ENCODE measurements around the gene POLR1B.
"Not testable (repeated sequence)": the region's sequence is repeated elsewhere in the genome, so short reads cannot be mapped to it uniquely, and the experiment has no call there.

Gene POLR1B

DNA sequence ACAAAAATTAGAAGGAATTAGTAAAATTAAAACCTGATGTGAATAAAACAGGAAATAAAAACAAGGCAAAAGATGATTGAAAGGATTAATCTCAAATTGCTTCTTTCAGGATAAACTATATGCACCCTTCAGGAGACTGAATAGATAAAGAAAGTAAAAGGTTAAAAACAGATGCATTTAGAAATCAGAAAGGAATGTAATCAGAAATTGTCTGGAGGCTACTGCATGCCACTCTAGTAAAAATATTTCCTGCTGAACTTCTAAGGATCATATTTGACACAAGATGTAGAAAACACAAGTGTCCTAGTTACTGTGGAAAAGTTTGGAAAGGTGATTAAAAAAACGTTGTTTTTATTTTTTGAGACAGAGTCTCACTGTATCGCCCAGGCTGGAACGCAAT lies 58.4 kb downstream of the POLR1B start:
- no peak for DNase-seq

GRCh38 chr2:112601754-112602153 lies 59.5 kb downstream of the POLR1B start:
- no peak for DNase-seq

- no peak for DNase-seq
Observed at GRCh38 chr2:112602917-112603316, 60.7 kb downstream of the POLR1B start.

DNA sequence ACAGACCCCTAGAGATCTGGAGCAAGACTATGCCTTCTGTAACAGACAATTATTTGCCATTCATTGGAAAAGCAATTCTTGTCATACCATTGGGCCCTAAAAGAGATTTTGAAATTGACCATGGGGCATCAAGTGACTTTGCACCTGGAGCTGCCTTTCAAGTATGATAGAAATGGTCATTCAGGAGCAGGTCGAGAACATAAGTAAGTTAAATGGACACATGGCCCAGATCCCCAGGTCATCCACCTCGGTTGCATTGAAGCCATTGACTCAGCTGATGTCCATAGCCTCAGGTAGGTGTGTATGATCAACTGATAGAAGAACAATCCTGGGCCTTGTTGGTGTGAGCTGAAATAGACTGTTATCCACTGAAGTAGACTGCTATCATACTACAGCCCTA lies 61.5 kb downstream of the POLR1B start:
- no peak for DNase-seq

GRCh38 chr2:112604952-112605351 lies 62.7 kb downstream of the POLR1B start:
- no peak for DNase-seq

- no peak for DNase-seq
Observed at GRCh38 chr2:112605926-112606325, 63.7 kb downstream of the POLR1B start.

- DNase-seq: no peak
Observed at GRCh38 chr2:112606547-112606946, 64.3 kb downstream of the POLR1B start.

DNA sequence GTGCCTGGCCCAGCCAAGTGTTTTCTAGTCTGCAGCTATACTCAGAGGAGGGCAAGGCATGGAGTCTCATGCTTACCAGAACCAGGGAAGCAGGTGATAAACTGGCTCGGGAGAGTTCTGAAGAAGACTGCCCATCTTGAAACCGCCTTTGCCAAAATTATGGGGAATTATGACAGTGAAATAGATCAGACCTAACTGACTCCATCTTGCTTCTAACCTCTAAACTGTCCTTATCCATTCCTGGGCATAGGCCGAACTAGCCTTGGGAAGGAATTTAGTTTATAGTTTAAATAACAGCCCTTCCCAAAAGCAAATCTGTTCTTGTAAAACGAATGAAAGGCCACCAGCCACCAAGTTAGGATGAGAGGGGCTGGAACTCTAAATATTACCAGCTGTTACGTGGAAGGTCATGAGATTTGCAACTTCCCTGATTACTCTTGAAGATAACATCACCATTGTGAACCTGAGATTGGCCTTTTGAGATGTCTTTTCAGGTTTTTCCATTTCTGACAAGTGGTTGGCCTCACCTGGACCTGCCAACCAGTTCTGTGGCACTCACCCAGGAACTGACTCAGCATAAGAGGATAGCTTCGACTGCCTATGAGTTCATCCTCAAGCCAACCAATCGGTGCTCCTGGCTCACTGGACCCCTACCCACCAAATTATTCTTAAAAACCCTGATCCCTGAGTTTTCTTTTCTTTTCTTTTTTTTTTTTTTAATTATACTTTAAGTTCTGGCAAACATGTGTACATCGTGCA lies 65.6 kb downstream of the POLR1B start:
- DNase-seq: no peak

DNA sequence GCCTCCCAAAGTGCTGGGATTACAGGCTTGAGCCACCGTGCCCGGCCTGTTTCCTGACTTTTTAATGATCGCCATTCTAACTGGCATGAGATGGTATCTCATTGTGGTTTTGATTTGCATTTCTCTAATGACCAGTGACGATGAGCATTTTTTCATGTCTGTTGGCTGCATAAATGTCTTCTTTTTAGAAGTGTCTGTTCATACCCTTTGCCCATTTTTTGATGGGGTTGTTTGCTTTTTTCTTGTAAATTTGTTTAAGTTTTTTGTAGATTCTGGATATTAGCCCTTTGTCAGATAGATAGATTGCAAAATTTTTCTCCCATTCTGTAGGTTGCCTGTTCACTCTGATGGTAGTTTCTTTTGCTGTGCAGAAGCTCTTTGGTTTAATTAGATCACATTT lies 67.1 kb downstream of the POLR1B start:
- DNase-seq: not testable (repeated sequence)

DNA sequence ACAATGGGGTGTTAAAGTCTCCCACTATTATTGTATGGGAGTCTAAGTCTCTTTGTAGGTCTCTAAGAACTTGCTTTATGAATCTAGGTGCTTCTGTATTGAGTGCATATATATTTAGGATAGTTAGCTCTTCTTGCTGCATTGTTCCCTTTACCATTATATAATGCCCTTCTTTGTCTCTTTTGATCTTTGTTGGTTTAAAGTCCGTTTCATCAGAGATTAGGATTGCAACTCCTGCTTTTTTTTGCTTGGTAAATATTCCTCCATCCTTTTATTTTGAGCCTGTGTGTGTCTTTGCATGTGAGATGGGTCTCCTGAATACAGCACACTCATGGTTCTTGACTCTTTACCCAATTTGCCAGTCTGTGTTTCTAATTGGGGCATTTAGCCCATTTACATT lies 70.0 kb downstream of the POLR1B start:
- DNase-seq: not testable (repeated sequence)

DNA sequence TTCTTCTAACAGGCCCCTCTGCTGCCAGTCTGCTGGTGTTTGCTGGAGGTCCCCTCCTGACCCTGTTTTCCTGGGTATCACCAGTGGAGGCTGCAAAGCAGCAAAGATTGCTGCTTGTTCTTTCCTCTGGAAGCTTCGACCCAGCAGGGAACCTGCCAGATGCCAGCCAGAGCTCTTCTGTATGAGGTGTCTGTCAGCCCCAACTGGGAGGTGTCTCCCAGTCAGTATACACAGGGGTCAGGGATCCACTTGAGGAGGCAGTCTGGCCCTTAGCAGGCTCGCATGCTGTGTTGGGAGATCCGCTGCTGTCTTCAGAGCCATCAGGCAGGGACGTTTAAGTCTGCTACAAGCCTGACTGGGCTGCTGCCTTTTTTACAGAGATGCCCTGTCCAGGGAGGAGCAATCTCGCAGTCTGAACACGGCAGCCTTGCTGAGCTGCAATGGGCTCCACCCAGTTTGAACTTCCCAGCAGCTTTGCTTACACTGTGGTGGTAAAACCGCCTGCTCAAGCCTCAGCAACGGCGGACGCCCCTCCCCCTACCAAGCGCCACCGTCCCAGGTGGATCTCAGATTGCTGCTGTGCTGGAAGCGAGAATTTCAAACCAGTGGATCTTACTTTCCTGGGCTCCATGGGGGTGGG lies 72.1 kb downstream of the POLR1B start:
- no peak for DNase-seq

DNA sequence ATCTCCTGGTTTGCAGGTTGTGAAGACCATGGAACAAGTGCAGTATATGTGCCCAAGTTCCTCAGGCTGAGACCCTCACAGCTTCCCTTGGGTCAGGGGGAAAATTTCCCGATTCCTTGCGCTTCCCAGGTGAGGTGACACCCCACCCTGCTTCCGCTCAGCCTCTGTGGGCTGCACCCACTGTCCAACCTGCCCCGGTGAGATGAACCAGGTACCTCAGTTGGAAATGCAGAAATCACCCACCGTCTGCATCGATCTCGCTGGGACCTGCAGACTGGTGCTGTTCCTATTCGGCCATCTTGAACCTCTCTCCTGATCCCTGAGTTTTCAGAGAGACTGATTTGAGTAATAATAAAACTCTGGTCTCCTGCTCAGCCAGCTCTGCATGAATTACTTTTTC lies 72.8 kb downstream of the POLR1B start:
- no peak for DNase-seq

GRCh38 chr2:112615798-112616197 lies 73.5 kb downstream of the POLR1B start:
- not testable (repeated sequence) for DNase-seq

- DNase-seq: no peak
Observed at GRCh38 chr2:112618383-112618782, 76.1 kb downstream of the POLR1B start.

DNA sequence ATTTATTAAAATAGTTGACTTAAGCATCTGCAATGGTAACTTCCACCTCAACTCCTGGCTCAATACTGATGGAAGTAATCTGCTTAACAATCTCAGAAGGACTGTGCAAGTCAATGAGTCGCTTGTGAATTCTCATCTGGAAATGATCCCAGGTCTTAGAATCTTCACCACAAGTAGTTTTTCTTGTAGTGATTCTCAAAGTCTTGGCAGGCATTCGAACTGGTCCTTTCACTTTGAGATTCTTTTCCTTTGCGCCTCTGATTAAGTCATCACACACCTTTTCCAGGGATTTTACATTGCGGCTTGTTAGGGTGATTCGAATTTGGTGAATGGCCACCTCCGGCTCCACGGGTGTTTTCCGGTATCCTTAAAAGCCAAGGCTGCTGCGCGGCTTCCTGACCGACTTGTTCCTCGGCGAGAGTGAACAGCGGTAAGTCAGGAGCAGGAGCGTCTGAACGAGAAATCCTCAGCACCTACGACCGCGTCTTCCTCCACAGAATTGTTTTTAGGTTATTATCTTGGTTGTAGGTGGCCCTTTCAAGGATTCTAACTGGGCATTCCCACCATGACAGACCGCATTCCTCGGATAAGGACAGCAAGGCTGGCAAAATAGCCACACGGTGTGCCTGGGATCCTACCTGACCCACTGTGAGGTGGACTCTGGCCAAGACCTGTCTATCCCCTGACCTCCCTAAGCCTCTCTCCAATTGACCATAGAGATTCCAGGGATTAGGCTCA lies 79.7 kb downstream of the POLR1B start:
- DNase-seq: no peak

DNA sequence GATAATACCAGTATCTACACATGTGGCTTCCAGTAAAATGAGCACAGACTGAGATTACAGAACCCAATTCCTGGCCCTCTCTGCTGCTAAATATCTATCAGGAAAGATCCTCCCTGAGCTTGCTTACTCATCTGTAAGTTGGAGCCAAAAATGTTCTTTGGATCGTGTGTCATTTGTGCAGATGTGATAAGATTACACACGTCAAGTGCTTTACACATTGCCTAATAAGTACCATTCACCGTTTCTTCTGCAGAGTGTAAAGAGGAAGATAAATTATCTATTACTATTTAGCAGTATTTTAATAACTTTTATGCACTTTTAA lies 80.2 kb downstream of the POLR1B start:
- DNase-seq: no peak

- no peak for DNase-seq
Observed at GRCh38 chr2:112623913-112624777, 81.9 kb downstream of the POLR1B start.

DNA sequence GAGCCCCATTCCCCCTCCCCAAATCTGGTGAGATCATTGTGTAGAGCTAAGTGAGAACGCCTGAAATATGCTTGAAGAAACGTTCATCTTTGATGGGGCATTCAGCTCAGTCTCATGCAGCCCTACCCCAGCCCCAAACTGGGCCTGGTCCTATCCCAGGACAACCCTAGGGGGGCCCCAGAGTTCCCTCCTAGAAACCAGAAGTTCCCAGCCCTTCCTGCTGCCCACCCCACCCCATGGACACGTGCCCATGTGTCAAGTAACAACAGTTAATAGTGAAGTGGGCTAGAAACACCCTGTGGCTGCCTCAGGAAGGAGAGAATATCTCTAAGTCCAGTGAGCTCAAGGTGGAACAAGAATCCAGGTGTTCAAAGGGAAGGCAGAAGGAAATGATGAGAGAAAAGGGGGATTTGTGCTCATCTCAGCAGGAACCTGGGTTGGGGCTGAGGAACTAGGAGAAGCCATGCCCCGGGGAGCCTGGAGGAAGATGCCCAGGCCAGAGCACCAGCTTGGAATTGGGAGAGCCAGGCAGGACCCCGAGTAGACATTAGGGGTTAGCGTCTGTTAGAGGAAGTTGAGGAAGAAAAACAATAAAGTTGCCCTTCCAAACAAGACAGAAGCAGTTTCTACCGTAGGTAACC lies 83.3 kb downstream of the POLR1B start:
- DNase-seq: no peak

- peak in 57 of 58 donors; percentile 18 to 88 (median 65) for DNase-seq
Observed at GRCh38 chr2:112626604-112627059, 84.4 kb downstream of the POLR1B start.
